Activated gamma-delta T cell treated with Interleukin-2 at 50 U/mL for 16 hours (primary cell): Measurements from ENCODE around the gene ARHGAP40.

Experiments
- DNase-seq: peaks from one replicate; pipeline ENCODE4 v3.0.0-alpha.2; 2020

Gene ARHGAP40

DNA sequence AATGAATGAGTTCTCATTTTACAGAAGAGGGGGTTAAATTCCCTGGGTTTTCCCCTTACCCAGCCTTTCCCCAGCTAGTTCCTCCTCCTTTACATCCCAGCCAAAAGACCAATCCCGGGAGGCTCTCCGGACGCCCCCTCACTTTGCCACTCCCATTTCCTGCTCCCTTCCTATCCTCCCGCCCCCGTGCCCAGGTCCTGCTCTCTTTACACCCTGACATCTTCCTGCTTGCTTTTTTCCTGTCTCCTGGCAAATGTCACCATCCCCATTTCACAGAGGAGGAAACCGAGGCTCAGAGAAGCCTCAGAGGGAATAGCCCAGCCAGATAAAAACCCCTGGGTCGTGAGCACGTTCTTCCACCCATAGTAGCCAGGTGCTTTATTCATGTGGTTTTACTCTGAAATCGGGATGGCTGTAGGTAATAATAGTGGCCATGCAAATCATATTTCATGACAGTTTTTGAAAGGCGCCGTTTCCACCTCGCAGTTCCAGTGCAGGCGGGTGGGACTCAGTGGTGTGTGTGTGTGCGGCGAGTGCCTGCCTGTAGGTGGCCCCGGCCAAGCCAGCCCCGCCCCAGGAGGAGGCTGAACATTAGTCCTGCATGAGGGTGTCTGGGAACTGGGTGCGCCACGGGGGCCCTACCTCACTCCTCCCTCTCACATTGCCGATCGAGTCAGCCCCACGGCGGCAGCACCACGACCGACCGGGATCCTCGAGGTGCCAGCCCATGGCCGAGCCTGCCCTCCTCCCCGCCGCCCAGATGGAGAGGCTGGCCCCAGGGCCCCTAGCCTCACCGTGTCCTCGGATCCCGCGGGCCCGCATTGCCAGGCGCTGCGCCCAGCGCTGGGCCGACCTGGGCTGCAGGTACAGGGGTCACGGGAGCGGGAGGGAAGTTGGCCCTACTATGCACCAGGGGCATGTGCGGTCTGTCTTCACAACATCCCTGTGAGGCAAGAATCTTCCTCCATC, at the start of gene ARHGAP40:
ARHGAP40 (plus strand) TSS at position 594 of the 969 bp plus-strand sequence.
- no peak for DNase-seq

DNA sequence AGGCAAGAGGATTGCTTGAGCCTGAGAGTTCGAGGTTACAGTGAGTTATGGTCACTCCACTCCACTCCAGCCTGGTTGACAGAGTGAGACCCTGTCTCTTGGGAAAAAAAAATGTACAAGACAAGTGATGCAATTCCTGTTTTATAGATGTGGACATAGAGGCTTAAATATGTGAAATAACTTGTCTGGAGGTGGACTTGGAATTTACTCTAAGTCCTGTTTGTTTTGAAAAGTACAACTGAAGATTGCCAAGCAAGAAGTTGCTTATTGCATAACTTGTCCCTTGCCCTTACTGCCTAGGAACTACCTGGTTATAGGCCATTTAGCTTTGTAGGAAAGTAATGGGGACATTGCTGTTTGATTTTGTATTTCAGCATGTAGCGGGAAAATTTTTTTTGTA, 46.6 kb upstream of the ARHGAP40 start:
- no peak for DNase-seq

DNA sequence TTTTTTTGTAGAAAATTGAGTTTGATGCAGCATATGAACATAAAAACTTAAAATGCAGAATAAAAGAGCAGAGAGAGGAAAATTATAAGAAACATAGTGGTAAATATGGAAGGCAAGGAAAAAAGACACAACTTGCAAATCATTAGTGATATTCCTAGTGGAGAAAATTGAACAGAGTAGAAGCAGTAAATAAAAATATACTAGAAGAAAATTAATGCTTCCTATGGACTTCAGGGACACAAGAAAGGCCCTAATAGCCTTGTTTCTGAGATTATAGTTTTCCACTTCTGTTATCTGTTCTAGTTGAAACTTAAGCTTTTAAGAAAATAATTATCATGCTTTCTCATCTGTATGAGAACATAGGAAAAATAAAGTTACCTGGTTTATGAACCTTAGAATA, 46.2 kb upstream of the ARHGAP40 start:
- no peak for DNase-seq

DNA sequence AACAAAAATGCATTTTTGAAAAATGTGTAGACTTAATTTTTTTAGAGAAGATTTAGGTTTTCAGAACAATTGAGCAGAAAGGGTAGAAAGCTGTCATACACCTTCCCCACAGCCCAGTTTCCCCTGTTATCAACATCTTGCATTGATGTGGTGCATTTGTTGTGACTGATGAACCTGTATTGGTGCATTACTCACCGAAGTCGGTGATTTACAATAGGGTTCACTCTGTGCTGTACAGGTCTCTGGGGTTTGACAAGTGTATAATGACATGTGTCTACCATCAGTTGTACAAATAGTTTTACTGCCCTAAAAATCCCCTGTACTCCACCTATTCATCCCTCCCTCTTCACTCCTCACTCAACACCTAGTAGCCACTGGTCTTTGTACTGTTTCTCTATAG, 44.4 kb upstream of the ARHGAP40 start:
- DNase-seq: no peak

DNA sequence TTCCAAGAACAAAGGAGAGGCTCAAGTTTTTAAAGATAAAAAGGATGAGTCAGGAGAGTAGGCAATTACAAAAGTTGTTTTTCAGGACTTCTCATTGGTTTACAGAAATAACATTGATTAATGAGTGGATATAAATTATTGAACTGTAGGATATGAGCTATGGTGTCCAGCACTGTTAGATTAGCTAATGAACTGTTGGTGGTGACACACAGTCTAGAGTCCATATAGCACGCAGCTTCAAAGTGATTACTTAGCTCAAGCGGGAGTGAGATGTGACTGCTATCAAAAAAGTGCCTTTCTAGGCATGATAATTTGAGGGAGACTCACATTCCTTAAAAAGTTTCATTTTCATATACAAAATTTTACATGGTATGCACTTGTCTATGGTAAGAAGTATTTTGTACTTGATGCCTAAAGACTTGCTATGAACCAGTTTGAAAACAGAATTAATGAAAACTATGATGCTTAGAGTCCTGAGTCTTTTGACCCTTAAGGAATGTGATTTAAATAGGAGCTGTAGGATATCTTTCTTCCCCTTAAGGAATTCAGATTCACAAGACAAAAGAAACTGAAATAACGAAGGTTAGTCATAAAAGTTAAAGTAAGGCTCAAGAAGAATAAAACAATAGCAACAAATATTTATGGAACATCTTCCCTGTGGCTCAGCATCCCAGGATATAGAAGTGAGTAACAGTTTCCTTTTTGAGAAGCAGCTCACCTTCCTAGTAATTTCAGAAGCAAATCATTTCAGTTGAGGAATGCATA, 42.8 kb upstream of the ARHGAP40 start:
- DNase-seq: no peak

DNA sequence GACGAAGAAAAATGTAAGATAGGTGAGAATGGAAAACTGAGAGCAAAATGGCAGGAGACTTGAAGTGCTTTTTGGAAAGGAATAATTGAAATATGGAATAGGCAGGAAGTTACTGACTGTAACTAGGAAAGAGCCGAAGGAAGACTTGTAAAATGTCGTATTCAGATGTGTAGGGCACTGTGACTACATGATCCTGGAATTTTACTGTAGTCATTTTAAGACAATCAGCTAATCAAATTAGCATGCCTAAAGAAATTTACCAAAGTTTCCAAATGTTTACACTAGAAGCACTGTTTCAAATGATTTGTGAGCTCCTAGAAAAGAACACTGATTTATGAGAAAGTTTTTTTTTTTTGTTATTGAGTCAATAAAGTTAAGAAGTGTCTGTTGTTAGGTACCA, 41.8 kb upstream of the ARHGAP40 start:
- DNase-seq: no peak

DNA sequence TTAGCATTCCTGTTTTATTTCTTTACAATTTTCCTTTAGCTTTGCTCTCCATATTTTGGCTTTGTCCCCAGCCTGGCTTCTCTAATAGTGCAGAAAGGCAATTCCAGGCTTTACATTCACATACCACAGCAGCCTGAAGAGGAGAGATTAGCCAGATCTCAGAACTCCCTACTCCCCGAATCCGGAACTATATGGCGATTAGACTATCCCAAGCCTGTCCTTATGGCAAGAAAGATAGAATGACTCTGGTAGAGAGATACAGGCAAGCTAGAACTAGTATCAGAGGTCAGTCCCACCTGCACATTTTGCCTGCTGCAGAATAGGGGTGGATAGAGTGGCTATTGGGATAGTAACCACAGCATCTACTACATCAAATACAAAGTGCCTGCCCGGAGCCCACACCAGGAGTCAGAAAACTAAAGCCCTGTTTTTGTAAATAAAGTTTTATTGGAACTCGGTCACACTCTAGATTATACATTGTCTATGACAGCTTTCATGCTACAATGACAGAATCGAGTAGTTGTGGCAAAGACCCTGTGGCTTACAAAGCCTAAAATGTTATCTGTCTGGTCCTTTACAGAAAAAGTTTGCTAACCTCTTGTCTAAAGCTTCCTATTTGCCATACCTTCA, 37.7 kb upstream of the ARHGAP40 start:
- DNase-seq: no peak

DNA sequence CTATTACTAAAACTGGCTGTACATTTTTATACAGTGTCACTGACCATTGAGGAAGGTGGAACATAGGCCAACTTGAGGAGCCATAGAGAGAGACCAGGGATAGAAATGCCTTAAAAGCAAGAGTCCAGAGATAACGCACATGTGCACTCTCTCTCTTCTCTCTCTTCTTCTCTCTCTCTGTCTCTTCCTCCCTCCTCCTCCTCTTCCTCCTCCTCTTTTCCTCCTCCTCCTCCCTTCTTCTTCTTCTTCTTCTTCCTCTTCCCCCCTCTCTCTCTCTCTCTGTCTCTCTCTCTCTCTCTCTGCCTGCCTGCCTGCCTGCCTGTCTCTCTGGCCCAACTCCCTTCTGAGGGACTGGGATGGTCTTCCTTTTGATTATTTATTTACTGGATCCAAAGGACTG, 36.9 kb upstream of the ARHGAP40 start:
- no peak for DNase-seq

DNA sequence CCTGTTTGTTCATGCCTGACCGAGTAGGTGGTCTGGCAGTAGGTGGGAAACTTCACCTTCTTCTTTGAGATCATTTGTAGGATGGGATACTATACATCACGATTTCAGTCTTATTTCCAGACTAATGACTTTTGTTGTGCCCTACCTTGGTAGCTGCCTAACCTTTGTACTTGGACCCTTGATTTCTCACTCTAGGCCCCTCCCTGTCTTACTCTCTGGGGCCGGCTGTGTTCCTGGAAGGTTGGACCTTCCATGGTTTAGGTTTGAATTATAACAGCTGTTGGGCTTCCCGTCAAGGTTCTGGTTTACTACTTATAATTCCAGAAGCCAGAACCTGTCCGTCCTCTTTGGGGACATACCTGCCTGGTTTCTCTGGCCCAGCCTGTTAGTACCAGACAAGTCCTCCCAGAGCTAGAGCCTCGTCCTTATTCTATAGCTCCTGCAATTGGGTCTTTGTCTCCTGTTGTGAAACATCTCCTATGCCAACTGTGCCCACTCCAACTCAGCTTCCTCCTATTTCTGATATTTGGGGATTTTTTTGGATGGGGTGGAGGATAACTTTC, 35.5 kb upstream of the ARHGAP40 start:
- no peak for DNase-seq

DNA sequence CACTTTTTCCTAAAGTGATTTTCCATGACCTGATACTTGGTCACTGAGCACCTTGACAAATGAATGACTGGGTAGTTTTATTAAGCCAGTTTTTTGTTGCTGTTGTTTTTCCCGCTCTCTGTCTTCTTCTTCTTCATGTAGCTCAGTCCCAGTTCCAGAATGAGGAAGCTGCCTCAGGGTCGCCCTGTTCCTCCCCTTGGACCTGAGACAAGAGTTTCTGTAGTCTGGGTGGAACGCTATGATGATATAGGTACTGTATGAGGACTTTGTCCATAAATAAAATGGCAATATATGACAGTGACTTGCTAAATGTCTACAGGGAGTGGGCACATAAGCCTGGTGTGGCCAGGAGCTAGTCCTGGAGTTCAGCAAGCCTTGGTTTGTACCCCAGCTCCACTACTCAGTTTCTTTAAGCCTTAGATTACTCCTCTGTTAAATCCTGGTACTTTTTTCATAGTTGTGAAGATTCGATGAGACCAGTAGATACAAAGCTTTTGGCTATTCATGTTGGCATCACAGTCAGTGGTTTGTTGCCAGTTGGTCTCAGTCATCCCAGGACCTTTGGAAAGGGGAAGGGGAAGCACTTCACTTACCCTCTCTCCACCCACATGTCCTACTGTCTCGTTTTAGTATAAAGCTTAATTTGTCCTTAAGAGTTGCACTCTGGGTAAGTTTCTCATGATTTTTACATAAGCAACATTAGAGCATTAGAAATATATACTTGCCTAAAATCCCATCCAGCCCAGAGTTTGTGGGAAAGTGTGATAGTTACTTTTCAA, 31.7 kb upstream of the ARHGAP40 start:
- DNase-seq: no peak

DNA sequence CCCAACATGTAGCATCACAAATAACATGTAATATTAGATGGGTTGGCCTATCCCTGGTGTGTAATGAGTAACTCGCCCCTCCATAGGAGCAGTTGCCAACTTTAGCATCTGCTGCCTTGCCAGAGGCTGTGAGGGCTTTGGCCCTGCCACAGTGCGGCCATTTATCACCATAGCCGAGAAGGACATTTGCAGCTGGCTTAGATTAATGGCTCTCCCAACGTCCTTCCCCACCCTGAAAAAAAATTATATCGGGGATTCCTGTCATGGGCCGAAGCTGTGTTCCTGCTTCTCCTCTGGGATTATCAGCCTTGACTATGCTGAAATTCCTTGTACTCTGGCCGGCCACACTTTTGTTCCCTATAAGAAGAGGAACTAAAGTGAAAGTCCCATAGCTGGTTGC, 28.2 kb upstream of the ARHGAP40 start:
- no peak for DNase-seq

DNA sequence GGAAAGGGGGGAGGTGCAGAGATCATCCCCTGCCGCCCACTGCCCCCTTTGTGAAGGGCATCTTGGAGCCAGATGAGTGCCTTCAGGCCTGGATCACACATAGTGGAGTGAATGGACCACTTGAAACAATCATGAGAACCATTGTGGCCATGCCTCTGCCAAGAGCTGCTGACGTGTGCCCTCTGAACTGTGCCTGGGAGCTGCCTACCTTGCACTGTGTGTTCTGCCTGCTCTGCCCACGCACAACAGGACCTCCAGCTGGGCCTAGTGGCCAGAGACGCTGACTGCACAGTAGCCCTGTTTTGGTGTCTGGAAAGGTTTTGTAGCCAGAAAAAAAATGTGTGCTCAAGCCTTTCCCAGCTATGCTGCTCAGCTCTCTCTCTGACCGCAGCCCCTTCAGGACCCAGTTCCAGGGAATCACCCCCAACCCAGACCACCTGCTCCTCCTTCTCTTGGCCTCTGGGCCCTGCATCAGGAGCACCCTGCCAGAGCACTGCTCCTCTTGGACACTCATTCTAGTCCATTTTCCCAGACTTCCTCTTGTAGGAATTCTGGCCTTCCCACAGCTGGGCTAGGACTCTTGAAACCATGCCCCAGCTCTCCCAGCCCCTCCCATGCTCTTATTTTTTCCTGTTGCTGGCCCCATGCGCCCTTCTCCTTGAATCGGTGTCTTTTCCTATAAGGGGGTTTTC, 22.2 kb upstream of the ARHGAP40 start:
- DNase-seq: no peak

DNA sequence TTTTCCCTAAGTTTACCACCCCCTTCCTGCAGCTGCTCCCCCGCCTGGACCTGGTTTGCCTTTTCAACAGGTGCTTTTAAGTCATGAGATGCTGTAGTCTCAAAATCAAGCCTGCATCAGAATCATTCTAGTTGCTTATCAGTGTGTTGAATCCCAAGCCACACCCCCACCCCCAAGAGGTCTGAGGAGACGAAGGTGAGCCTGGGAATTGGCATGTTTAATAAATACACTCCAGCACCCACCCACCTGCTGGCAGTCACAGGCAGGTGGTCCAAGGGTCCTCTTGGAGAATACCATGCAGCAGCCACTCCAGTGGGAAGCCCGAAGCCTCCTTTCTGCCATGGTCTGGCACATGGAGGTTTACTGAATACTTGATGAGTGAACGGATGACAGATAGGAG, 21.7 kb upstream of the ARHGAP40 start:
- DNase-seq: no peak

DNA sequence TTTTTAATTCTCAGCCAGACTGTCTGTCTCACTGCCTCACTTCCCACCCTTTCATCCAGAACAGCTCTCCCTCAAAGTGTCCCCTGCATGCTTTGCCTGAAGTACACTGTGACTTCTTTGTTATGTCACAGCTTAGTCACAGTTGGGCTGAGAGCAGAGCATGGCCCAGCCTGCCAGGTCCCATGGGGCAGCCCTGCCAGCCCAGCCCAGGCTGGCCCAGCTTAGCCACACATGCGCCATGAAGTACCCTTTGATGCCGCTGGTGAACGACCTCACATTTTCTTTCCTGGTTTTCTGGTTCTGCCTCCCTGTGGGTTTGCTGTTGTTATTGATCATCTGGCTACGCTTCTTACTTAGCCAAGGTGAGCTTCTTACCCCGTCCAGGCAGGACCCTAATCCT, 20.6 kb upstream of the ARHGAP40 start, which contains the start of gene ADIG:
ADIG (plus strand) TSS at position 185 of the 400 bp plus-strand sequence; CDS start at position 239, 54 bp downstream.
- DNase-seq: no peak

DNA sequence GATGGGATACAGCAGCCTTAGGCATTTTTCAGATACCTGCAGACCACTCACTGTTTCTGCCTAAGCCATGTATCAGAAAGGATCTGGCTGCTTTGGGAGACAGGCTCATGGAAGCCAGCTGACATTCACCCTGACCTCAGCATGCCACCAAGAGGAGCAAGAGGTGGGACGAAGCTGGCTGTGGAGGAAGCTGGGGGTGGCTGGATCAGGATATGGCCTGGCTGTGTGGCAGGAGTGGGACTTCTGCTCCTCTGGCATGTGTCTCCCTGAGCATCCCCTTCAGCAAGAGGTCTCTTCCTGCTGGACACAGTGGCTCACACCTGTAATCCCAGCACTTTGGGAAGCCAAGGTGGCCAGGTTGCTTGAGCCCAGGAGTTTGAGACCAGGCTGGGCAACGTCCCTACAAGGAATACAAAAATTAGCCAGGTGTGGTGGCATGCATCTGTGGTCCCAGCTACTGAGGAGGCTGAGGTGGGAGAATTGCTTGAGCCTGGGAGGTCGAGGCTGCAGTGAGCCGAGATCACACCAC, 19.7 kb upstream of the ARHGAP40 start:
- no peak for DNase-seq

DNA sequence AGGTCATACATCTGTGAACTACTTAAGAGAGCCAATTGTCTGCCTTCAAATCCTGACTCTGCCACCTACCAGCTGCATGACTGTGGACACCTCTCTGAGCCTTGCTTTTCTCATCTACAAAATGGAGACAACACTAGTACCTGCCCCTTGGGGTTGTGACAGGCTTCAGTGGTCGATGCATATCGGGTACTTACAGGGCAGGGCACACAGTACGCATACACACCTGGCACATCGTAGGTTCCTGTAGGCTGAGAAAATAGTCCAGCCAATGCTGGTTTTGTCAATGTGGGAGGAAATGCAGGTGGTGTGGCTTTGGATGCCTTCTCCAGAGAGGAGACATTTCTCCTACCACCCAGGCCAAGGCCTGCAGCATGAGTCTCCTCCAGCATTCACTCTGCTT, 18.3 kb upstream of the ARHGAP40 start:
- DNase-seq: no peak

DNA sequence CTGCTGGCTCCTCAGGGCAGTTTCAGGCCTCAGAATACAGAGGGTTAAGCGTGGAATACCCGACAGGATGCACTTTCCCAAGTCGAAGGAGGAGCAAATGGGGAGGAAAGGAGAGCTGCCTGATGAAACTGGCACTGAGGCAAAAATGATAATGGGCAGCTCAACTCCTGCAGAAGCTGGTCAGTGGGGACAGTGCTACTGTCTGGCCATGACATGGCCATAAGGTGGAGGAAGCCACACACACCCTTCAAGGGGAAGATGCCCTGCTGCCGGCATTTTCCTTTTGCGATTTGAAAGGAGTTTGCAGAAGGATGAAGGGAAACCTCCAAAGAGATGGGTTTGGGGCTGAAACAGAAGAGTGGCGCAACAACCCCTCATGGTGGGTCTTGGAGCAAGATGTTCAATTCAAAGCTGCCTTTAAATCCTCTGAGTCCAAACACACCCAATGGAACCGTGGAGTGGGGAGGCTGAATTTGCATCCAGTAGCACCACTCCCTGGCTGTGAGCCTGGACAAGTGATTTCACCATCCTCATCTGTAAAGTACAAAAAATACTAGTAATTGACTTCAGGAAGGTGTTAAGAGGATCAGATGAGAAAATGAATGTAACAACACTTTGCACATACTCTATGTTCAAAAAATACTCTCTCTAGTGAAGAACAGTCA, 17.4 kb upstream of the ARHGAP40 start:
- DNase-seq: no peak

DNA sequence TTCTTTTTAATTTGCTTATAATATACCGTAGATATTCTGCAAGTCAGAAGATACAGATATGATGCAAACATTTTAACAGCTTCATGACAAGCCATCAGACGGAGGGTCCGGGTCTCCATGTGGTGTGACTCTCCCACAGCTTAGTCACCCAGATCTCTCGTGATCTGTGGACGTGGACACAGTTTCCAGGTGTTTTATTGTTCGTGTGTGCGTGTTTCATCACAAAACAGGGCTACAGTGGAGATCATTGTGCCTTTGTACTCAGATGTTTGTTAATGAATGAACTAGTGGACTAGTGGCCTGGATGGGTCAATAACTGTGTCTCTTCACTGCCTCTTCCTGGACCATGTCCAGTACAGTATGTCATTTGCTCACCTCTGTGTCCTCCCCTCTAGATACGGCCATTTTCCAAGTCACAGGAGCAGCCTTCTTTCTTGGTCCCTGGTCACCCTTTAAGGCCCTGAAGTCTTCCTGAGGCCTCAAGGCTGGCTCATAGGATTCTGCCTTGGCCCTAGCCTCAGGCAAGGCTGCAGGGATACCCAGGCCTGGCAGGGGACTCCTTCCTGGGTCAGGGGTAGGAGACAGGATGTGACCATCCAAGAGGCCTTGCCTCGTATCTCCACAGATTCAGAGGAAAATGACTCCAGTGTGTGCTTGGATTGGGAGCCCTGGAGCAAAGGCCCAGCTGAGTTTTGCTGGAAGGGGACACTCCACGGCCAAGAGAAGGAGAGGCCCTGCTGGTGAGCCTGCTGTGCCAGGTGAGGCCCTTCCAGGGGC, 16.0 kb upstream of the ARHGAP40 start:
- DNase-seq: no peak

DNA sequence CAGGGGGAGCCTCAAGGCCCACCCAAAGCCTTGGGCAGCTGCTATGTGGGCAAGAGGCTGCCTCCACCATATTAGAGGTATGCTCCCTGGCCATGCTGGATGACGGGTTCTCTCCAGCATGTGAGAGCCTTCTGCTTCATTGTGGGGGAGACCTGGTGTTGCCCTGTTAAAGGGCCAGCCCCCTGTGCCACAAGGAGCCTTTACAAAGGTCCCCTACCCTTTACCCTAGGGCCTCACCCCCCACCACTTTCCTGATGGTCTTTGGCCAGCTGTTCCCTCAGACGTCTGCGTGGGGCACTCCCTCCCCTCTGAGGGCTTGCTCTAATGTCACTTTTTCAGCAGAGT, 15.5 kb upstream of the ARHGAP40 start:
- no peak for DNase-seq

DNA sequence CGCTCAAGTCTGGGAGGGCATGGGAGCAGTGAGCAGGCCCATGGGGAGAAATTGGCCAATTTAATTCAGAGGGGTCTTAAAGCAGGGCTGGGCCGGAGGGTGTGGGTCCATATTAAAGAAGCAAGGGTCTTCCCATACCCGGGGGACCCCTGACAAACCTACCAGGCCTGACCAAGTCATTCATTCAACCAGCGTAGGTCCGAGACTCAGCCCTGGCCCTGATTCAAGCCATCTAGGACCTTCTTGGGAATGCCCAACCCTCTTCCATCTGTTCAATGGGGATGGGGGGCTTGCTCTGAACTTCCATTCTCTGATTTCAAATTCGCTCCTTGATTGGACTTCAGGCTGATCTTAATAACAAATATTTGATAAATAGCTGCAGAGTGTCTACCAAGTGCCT, 13.3 kb upstream of the ARHGAP40 start:
- DNase-seq: no peak
